AG04449 (cell line): Measurements from ENCODE around the gene RPS27.
A peak's percentile ranks its signal among the peaks of the same experiment; 100 is the strongest.

ENCODE experiments used
- CTCF ChIA-PET: fragments of 350-600 bp; formaldehyde crosslinking; extraction: SDS; loops from one replicate; lab custom pipeline; 2021; ENCODE audit warnings: antibody characterized with exemption; lab: Yijun Ruan, JAX
- POLR2A ChIA-PET: fragments of 400-600, 350-600 bp; formaldehyde crosslinking; extraction: SDS; loops from one replicate; lab custom pipeline; 2020; ENCODE audit warnings: antibody characterized with exemption, inconsistent platforms; lab: Yijun Ruan, JAX
- DNase-seq: peaks from one replicate; pipeline ENCODE4 v3.0.0-alpha.2; 2010; ENCODE audit warnings: low read depth, low spot score
- H3K4me3 ChIP-seq: 2 replicates; pipeline ENCODE4 v1.5.1; 2011; ENCODE audit warnings: low read depth, mild to moderate bottlenecking, control low read depth, low read length
- CTCF ChIP-seq: IDR thresholded peaks from one replicate; pipeline ENCODE4 v1.5.1; 2011; ENCODE audit warnings: mild to moderate bottlenecking, moderate library complexity, low read length, control low read depth, inconsistent platforms; ENCODE audit not compliant: insufficient read depth; ENCODE audit errors: missing control alignments

Gene RPS27

GRCh38 chr1:153958961-153959260 lies 31.7 kb upstream of the RPS27 start:
- H3K4me3 ChIP-seq = peak overlapping the region; percentile 94
- no peak for TF ChIP-seq CTCF
- DNase-seq = no peak
- ChIA-PET POLR2A (interaction anchor here (0.6 to 1.7 kb wide), 8 partner anchors 9 to 36 kb away, joined by 3 to 17 read pairs (median 4); partner anchors contain the start of genes CREB3L4, DENND4B, GATAD2B and JTB), CTCF (interaction anchor here (1.5 to 5.6 kb wide), 2 partner anchors 14 to 28 kb away, joined by 7 to 83 read pairs; partner anchors contain the start of genes DENND4B and RAB13)

GRCh38 chr1:153959454-153959853 lies 31.1 kb upstream of the RPS27 start:
- POLR2A ChIA-PET = interaction anchor here (0.6 to 1.7 kb wide), 3 partner anchors 8 to 296 kb away, joined by 3 to 17 read pairs (median 5); partner anchors contain the start of gene CREB3L4
- no peak for DNase-seq
- no peak overlapping the region for H3K4me3 ChIP-seq
- TF ChIP-seq CTCF = no peak
- CTCF ChIA-PET = interaction anchor here (1.2 to 5.6 kb wide), 2 partner anchors 14 to 28 kb away, joined by 3 to 83 read pairs; partner anchors contain the start of gene DENND4B

- TF ChIP-seq CTCF = no peak
- POLR2A ChIA-PET = interaction anchor here (0.6 kb wide), 2 partner anchors 17 to 27 kb away, joined by 3 read pairs; no protein-coding TSS in a partner anchor
- no peak for DNase-seq
- CTCF ChIA-PET = interaction anchor here (1.2 kb wide), 1 partner anchor 27 kb away, joined by 3 read pairs; no protein-coding TSS in a partner anchor
- H3K4me3 ChIP-seq = no peak overlapping the region
These were observed 30.4 kb upstream of the RPS27 start for GRCh38 chr1:153960206-153960605.

GRCh38 chr1:153961421-153961820 lies 29.1 kb upstream of the RPS27 start:
- ChIA-PET CTCF (interaction anchor here (1.6 kb wide), 1 partner anchor 13 kb away, joined by 4 read pairs; no protein-coding TSS in a partner anchor), POLR2A (no interaction called here)
- TF ChIP-seq CTCF = no peak
- H3K4me3 ChIP-seq = peak overlapping the region; percentile 85
- no peak for DNase-seq

- peak overlapping the region; percentile 85 for H3K4me3 ChIP-seq
- ChIA-PET CTCF (interaction anchor here (0.9 to 2.9 kb wide), 7 partner anchors 12 to 182 kb away, joined by 3 to 26 read pairs (median 4); partner anchors contain the start of genes DENND4B, JTB and RAB13), POLR2A (interaction anchor here (0.7 to 3.1 kb wide), 8 partner anchors 10 to 28 kb away, joined by 3 to 22 read pairs (median 4); partner anchors contain the start of genes DENND4B, JTB and RPS27)
- no peak for TF ChIP-seq CTCF
- no peak for DNase-seq
These were observed 28.2 kb upstream of the RPS27 start for GRCh38 chr1:153962088-153963029.
